Forelimb muscle (tissue), 1 donor: Measurements from ENCODE around the gene SPEN. TPM values are rescaled to one million over a fixed set of nuclear protein-coding genes. Genes with fewer than 3 reads are reported as not detected.
"Not testable (repeated sequence)": the region's sequence is repeated elsewhere in the genome, so short reads cannot be mapped to it uniquely, and the experiment has no call there.

Experiments
- DNase-seq: peaks from one replicate; pipeline ENCODE4 v3.0.0-alpha.2; 2013; ENCODE audit warnings: low read depth
- polyA plus RNA-seq: library from polyadenylated mRNA; unstranded; fragments of 120-200 nt; gene quantifications from one replicate; pipeline ENCODE4 v1.2.1, GENCODE V29; 2013; ENCODE audit not compliant: insufficient read length

SPEN gene
- 30.8 TPM for polyA plus RNA-seq

GRCh38 chr1:15847100-15847892 lies at the start of gene SPEN:
SPEN (plus strand) TSS chr1:15847707; CDS start chr1:15848068, 361 bp downstream.
- DNase-seq: peak; percentile 98

GRCh38 chr1:15799004-15799867 lies 48.3 kb upstream of the SPEN start:
- no peak for DNase-seq

GRCh38 chr1:15799928-15800835 lies 47.3 kb upstream of the SPEN start:
- DNase-seq: no peak

GRCh38 chr1:15802234-15802965 lies 45.1 kb upstream of the SPEN start:
- DNase-seq: no peak

- DNase-seq: no peak
Measured at GRCh38 chr1:15803380-15803779, 44.1 kb upstream of the SPEN start.

- DNase-seq: no peak
Measured at GRCh38 chr1:15804060-15804459, 43.4 kb upstream of the SPEN start.

GRCh38 chr1:15807121-15807520 lies 40.4 kb upstream of the SPEN start:
- no peak for DNase-seq

- not testable (repeated sequence) for DNase-seq
Measured at GRCh38 chr1:15807549-15807948, 40.0 kb upstream of the SPEN start, which contains the start of gene UQCRHL. UQCRHL (minus strand) TSS chr1:15807649; CDS start chr1:15807649, 0 bp downstream.

- DNase-seq: no peak
Measured at GRCh38 chr1:15808955-15809354, 38.6 kb upstream of the SPEN start.

- no peak for DNase-seq
Measured at GRCh38 chr1:15810073-15810472, 37.4 kb upstream of the SPEN start.

- DNase-seq: no peak
Measured at GRCh38 chr1:15816674-15817073, 30.8 kb upstream of the SPEN start.

- no peak for DNase-seq
Measured at GRCh38 chr1:15820478-15820877, 27.0 kb upstream of the SPEN start.

- DNase-seq: no peak
Measured at GRCh38 chr1:15825800-15826199, 21.7 kb upstream of the SPEN start.

- DNase-seq: no peak
Measured at GRCh38 chr1:15826810-15827507, 20.5 kb upstream of the SPEN start.

GRCh38 chr1:15827567-15827966 lies 19.9 kb upstream of the SPEN start:
- DNase-seq: not testable (repeated sequence)

GRCh38 chr1:15828931-15829330 lies 18.6 kb upstream of the SPEN start:
- DNase-seq: not testable (repeated sequence)

GRCh38 chr1:15830258-15830657 lies 17.2 kb upstream of the SPEN start:
- DNase-seq: no peak

GRCh38 chr1:15833069-15833679 lies 14.3 kb upstream of the SPEN start:
- no peak for DNase-seq

- DNase-seq: peak; percentile 94
Measured at GRCh38 chr1:15833842-15834405, 13.6 kb upstream of the SPEN start.
